Neural progenitor cell (in vitro differentiated cells): Measurements from ENCODE around the gene UBLCP1. TPM values are rescaled to one million over a fixed set of nuclear protein-coding genes. Genes with fewer than 3 reads are reported as not detected.

ENCODE experiments used
- DNase-seq: peaks from one replicate; pipeline ENCODE4 v3.0.0-alpha.2; 2016; ENCODE audit warnings: low spot score
- H2AFZ ChIP-seq: fragments of 200-600 bp; sonication (generic); replicated peaks from 2 replicates; pipeline ENCODE4 v1.6.1; 2016; ENCODE audit warnings: antibody characterized with exemption
- H3F3A ChIP-seq: fragments of 200-600 bp; sonication (generic); 2 replicates; pipeline ENCODE4 v1.6.1; 2016; ENCODE audit warnings: antibody characterized with exemption, low read depth
- H3K27ac ChIP-seq: fragments of 200-600 bp; sonication (generic); 2 replicates; pipeline ENCODE4 v1.5.1; 2016; ENCODE audit warnings: mild to moderate bottlenecking
- H3K27me3 ChIP-seq: fragments of 200-600 bp; sonication (generic); 2 replicates; pipeline ENCODE4 v1.6.1; 2016; ENCODE audit warnings: mild to moderate bottlenecking, moderate library complexity
- H3K36me3 ChIP-seq: fragments of 200-600 bp; sonication (generic); 2 replicates; pipeline ENCODE4 v1.5.1; 2016
- H3K4me1 ChIP-seq: fragments of 200-600 bp; sonication (generic); 2 replicates; pipeline ENCODE4 v1.6.1; 2016; ENCODE audit warnings: mixed run types
- H3K4me2 ChIP-seq: fragments of 200-600 bp; sonication (generic); 2 replicates; pipeline ENCODE4 v1.6.1; 2016
- H3K4me3 ChIP-seq: fragments of 200-600 bp; sonication (generic); 2 replicates; pipeline ENCODE4 v1.5.1; 2016
- H3K79me2 ChIP-seq: fragments of 200-600 bp; sonication (generic); 2 replicates; pipeline ENCODE4 v1.6.1; 2016; ENCODE audit warnings: low read depth
- H3K9ac ChIP-seq: fragments of 200-600 bp; sonication (generic); 2 replicates; pipeline ENCODE4 v1.6.1; 2016
- H3K9me3 ChIP-seq: fragments of 200-600 bp; sonication (generic); 2 replicates; pipeline ENCODE4 v1.5.1; 2016; ENCODE audit warnings: low read depth
- H4K20me1 ChIP-seq: fragments of 200-600 bp; sonication (generic); 2 replicates; pipeline ENCODE4 v1.6.1; 2016; ENCODE audit warnings: low read depth
- H3K27ac Mint-ChIP-seq: 3 replicates; pipeline ENCODE4 v1.8.0; 2021; ENCODE audit warnings: mixed read lengths
- H3K27me3 Mint-ChIP-seq: 2 replicates; pipeline ENCODE4 v1.8.0; 2022; ENCODE audit warnings: low read depth, mild to moderate bottlenecking, inconsistent platforms, moderate library complexity, mixed read lengths; ENCODE audit not compliant: insufficient read depth
- H3K36me3 Mint-ChIP-seq: 3 replicates; pipeline ENCODE4 v1.8.0; 2021; ENCODE audit warnings: mixed read lengths
- H3K4me1 Mint-ChIP-seq: 3 replicates; pipeline ENCODE4 v1.8.0; 2021; ENCODE audit warnings: mixed read lengths
- H3K4me3 Mint-ChIP-seq: 3 replicates; pipeline ENCODE4 v1.8.0; 2021; ENCODE audit warnings: mild to moderate bottlenecking, moderate library complexity, mixed read lengths
- H3K9me3 Mint-ChIP-seq: 3 replicates; pipeline ENCODE4 v1.8.0; 2020; ENCODE audit warnings: mixed read lengths
- CTCF ChIP-seq: fragments of 200-600 bp; sonication (generic); IDR thresholded peaks from 2 replicates; pipeline ENCODE4 v1.5.1; 2017; ENCODE audit warnings: antibody characterized with exemption, mild to moderate bottlenecking
- EZH2 ChIP-seq: fragments of 200-600 bp; sonication (generic); IDR thresholded peaks from 2 replicates; pipeline ENCODE4 v1.6.1; 2017; ENCODE audit warnings: antibody characterized with exemption, mild to moderate bottlenecking, moderate library complexity
- EZH2phosphoT487 ChIP-seq: fragments of 200-600 bp; sonication (generic); IDR thresholded peaks from 2 replicates; pipeline ENCODE4 v1.6.1; 2017; ENCODE audit warnings: antibody characterized with exemption
- total RNA-seq: library from RNA; depleted of rRNA; stranded (reverse); fragments of >200 nt; gene quantifications from 2 replicates; pipeline ENCODE4 v1.2.3, GENCODE V29; 2015; ENCODE audit warnings: low replicate concordance

The UBLCP1 gene
- total RNA-seq, 1 donor from 2014 or later, result 79.1 TPM

GRCh38 chr5:159249158-159249557, 13.9 kb upstream of the UBLCP1 start:
- no peaks in the 10 kb centered on the region for H4K20me1 ChIP-seq
- no peak overlapping the region for H3K9ac ChIP-seq
- H2AFZ ChIP-seq, result no peak overlapping the region
- Mint-ChIP-seq H3K4me3 (no peak overlapping the region), H3K27me3 (peaks cover 4% of the 10 kb centered on the region), H3K4me1 (no peaks in the 10 kb centered on the region), H3K27ac (no peak overlapping the region), H3K9me3 (no peaks in the 10 kb centered on the region), H3K36me3 (no peaks in the 10 kb centered on the region)
- no peaks in the 10 kb centered on the region for H3K4me1 ChIP-seq
- no peak overlapping the region for H3K4me2 ChIP-seq
- no peak overlapping the region for H3K27ac ChIP-seq
- no peaks in the 10 kb centered on the region for H3K79me2 ChIP-seq
- no peak for TF ChIP-seq EZH2
- no peak for TF ChIP-seq CTCF
- no peak for TF ChIP-seq EZH2phosphoT487
- DNase-seq, result no peak
- H3K9me3 ChIP-seq, result no peaks in the 10 kb centered on the region
- H3K27me3 ChIP-seq, result peaks cover 68% of the 10 kb centered on the region
- H3K36me3 ChIP-seq, result no peaks in the 10 kb centered on the region
- no peak overlapping the region for H3K4me3 ChIP-seq
- no peaks in the 10 kb centered on the region for H3F3A ChIP-seq

GRCh38 chr5:159252195-159252594, 10.9 kb upstream of the UBLCP1 start:
- H3K4me3 ChIP-seq, result no peak overlapping the region
- H3K9ac ChIP-seq, result no peak overlapping the region
- no peaks in the 10 kb centered on the region for H3K36me3 ChIP-seq
- Mint-ChIP-seq H3K27ac (no peak overlapping the region), H3K4me1 (no peaks in the 10 kb centered on the region), H3K27me3 (no peaks in the 10 kb centered on the region), H3K9me3 (no peaks in the 10 kb centered on the region), H3K4me3 (no peak overlapping the region), H3K36me3 (no peaks in the 10 kb centered on the region)
- TF ChIP-seq EZH2phosphoT487 (no peak), EZH2 (no peak), CTCF (no peak)
- no peak for DNase-seq
- no peaks in the 10 kb centered on the region for H3K4me1 ChIP-seq
- peaks cover 68% of the 10 kb centered on the region for H3K27me3 ChIP-seq
- no peaks in the 10 kb centered on the region for H3K9me3 ChIP-seq
- no peaks in the 10 kb centered on the region for H3F3A ChIP-seq
- H3K79me2 ChIP-seq, result no peaks in the 10 kb centered on the region
- no peak overlapping the region for H3K4me2 ChIP-seq
- no peak overlapping the region for H2AFZ ChIP-seq
- H4K20me1 ChIP-seq, result no peaks in the 10 kb centered on the region
- no peak overlapping the region for H3K27ac ChIP-seq

GRCh38 chr5:159257007-159257406, 6.1 kb upstream of the UBLCP1 start:
- Mint-ChIP-seq H3K4me1 (no peaks in the 10 kb centered on the region), H3K27ac (no peak overlapping the region), H3K27me3 (no peaks in the 10 kb centered on the region), H3K36me3 (no peaks in the 10 kb centered on the region), H3K4me3 (no peak overlapping the region), H3K9me3 (no peaks in the 10 kb centered on the region)
- H3K4me1 ChIP-seq, result no peaks in the 10 kb centered on the region
- no peak overlapping the region for H3K27ac ChIP-seq
- H3K27me3 ChIP-seq, result peaks cover 88% of the 10 kb centered on the region
- H3K36me3 ChIP-seq, result no peaks in the 10 kb centered on the region
- no peak for TF ChIP-seq CTCF
- no peak for TF ChIP-seq EZH2phosphoT487
- no peak for TF ChIP-seq EZH2
- DNase-seq, result no peak
- no peaks in the 10 kb centered on the region for H3F3A ChIP-seq
- H3K79me2 ChIP-seq, result no peaks in the 10 kb centered on the region
- H3K4me3 ChIP-seq, result no peak overlapping the region
- no peaks in the 10 kb centered on the region for H3K9me3 ChIP-seq
- H3K9ac ChIP-seq, result no peak overlapping the region
- no peak overlapping the region for H2AFZ ChIP-seq
- no peak overlapping the region for H3K4me2 ChIP-seq
- no peaks in the 10 kb centered on the region for H4K20me1 ChIP-seq
